HG03565 (cell line): ENCODE data around the gene BAZ2B.

Experiments
- ATAC-seq: cut with Tn5 transposase; IDR thresholded peaks from one replicate; pipeline ENCODE4 v1.9.1; 2021; ENCODE audit warnings: mild to moderate bottlenecking, moderate library complexity; ENCODE audit not compliant: unreplicated experiment

The BAZ2B gene

GRCh38 chr2:159471340-159471739 is 145.0 kb downstream of the BAZ2B start:
- ATAC-seq = no peak

DNA sequence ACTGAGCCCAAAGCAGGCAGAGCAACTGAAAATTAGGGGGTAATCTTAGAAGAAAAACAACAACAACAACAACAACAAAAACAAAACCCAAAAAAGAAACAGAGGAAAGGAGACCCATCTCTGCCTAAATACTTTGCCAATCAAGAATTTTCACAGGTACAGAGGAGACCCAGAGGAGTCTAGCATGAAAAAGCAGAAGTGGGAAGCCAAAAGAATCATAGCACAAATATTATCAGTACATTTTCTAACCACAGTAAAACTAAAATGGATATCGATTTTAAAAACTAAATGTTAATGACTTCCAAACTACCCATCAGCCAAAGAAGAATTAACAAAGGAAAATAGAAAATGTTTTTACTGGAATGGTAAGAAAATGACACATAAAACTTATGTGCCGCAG is 148.1 kb downstream of the BAZ2B start:
- no peak for ATAC-seq

GRCh38 chr2:159462961-159463360 is 153.4 kb downstream of the BAZ2B start:
- no peak for ATAC-seq

DNA sequence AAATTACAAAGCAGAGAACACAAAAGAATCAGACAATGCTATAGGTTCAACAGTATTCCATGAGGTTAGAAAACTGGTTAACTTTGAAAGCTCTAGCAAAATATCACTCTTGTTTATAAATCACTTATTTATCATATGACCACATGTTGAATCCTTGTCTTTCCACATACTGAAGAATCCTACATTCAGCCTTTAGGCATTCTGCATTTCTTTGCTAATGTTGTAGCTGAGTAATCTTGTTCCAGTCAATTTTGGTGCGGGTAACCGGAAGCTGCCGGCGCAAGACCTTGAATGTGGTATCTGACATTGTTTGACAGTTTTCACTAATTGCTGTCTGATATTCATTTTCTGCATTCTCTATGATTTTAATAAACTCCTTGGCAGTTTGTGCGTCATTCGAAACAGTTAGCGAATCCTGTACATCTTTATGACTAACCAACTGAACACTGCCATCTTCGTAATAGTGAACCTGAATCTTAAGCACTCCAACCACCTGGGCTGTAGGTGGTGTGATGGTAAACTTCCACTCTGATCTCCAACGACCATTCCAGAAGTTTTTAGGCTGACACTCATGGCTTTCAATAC is 154.1 kb downstream of the BAZ2B start:
- no peak for ATAC-seq

- ATAC-seq = no peak
Observed at GRCh38 chr2:159461076-159461475, 155.3 kb downstream of the BAZ2B start.

DNA sequence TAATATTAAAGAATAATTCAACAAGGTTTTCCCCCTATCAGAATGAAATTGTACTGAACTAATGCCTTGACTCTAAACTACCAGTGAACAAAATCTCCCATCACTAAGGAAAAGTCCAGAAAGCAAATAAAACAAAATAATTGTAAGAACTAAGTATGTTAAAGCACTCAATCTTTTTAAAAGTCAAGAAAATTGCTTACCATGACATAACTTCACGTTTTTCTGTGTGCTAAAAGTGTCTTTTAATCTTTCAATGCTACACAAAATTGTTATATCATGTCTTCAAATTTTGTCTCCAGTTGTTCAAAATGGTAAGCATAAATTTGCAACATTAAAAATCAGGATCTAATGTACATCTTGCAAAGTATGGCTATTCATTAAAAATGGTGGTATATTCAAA is 156.1 kb downstream of the BAZ2B start:
- no peak for ATAC-seq

GRCh38 chr2:159459279-159459678 is 157.1 kb downstream of the BAZ2B start:
- ATAC-seq = no peak

DNA sequence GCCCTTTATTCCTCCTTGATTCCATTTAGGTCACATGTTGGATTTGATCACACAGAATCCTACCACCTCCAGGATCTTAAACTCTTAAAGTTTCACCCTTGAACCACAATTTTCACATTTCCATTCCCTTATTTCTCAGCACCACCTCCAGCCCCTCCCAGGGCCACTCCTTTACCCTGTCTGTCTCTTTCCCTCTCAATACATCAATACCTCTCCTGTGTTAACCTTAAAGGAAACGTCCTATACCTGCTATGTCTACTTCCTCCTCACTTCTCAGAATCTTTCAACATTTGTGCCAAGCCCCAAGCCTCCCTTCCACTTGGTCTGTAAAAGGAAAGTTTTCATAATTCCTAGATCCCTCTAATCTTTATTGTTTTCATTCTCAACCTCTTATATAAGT is 158.8 kb downstream of the BAZ2B start:
- no peak for ATAC-seq

GRCh38 chr2:159456500-159457426 is 159.6 kb downstream of the BAZ2B start:
- no peak for ATAC-seq

DNA sequence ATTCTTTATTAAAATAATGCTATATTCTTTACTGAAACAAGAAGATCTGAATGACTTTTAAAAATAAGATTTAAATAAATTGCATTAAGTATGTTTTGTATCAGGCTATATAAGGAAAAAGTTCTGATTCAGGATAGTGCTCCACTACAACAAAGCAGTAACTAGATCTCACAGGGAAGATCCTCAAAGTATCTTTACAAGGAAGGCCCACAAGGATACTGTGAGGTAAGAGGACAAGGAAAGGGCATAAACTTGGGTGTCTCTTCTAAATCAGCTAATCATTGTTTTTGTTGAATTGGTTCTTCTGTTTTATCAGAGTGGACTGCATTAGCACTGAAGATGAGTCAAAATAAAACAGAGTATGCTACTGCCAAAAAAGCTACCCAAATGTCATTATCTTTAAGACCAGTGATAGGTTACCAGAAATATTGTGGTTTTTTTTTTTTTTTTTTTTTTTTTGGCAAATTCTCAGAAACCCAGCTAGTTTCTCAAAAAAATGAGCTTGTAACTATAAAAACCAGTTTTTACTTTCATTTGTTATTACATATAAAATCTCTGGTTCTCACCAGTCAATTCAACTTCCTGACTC is 160.9 kb downstream of the BAZ2B start:
- no peak for ATAC-seq

GRCh38 chr2:159454185-159454584 is 162.2 kb downstream of the BAZ2B start:
- ATAC-seq = no peak

GRCh38 chr2:159450180-159450579 is 166.2 kb downstream of the BAZ2B start:
- no peak for ATAC-seq

GRCh38 chr2:159449504-159450124 is 166.7 kb downstream of the BAZ2B start:
- no peak for ATAC-seq

DNA sequence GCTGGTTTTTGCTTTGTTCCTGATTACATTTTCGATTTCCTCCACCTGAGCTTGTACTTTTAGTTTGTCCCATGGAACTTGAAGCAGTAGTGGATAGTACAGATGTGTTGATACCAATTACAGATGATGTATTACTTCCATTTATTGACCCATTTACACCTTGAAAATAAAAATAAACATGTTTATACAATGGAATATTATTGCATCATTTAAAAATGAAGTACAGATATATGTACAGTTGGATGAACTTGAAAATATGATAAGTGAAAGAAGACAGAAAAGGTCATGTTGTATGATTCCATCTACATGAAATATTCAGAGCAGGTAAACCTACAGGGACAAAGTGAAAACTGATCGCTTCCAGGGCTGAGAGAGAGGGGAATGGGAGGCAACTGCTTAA is 169.5 kb downstream of the BAZ2B start:
- no peak for ATAC-seq

- ATAC-seq = no peak
Observed at GRCh38 chr2:159446201-159446600, 170.1 kb downstream of the BAZ2B start.

GRCh38 chr2:159445307-159445706 is 171.0 kb downstream of the BAZ2B start:
- ATAC-seq = no peak

DNA sequence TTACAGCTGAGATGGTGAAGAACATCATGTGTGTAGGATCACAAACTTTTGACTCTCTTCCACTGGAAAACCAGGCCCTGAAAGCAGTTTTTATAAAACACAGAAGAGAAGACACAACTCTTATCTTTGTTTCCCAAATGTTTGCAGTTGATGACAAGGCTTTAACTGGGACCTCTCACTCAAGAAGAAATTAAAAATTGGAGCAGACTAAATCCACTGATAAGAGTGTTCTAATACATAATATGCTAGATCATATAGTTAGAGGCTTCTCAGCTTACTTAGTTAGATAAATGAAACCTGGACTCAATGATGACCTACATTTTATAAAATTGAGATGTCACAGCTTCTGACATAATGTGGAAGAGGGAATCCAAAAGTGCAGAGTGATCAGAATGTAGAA is 171.6 kb downstream of the BAZ2B start:
- no peak for ATAC-seq

DNA sequence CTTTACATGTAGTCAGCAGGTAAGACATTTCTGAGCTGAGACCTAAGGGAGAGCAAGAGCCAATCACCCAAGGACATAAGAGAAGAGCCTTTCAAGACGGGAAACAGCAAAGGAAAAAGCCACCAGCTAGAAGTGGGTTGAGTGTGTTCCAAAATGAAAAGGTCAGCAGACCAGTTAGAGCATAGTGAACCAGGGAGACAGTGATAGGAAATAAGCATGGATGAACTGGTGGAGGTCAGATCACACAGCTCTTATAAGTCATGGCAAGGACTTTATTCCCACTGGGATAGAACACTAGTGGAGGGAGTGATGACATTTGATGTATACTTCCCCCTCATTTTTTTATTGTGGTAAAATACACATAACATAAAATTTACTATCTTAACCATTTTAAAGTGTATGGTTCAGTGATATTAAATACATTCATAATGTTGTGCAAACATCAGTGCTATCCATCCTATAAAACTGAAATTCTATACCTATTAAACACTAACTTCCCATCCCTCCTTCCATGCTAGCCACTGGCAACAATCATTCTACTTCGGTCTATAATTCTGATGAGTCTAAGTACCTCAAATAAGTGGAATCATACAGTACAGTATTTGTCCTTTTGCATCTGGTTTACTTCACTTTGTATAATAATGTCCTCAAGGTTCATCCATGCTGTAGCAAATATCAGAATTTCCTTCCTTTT is 174.0 kb downstream of the BAZ2B start:
- ATAC-seq = no peak

GRCh38 chr2:159441182-159441581 is 175.2 kb downstream of the BAZ2B start:
- ATAC-seq = no peak

- ATAC-seq = no peak
Observed at GRCh38 chr2:159439421-159439820, 176.9 kb downstream of the BAZ2B start.

DNA sequence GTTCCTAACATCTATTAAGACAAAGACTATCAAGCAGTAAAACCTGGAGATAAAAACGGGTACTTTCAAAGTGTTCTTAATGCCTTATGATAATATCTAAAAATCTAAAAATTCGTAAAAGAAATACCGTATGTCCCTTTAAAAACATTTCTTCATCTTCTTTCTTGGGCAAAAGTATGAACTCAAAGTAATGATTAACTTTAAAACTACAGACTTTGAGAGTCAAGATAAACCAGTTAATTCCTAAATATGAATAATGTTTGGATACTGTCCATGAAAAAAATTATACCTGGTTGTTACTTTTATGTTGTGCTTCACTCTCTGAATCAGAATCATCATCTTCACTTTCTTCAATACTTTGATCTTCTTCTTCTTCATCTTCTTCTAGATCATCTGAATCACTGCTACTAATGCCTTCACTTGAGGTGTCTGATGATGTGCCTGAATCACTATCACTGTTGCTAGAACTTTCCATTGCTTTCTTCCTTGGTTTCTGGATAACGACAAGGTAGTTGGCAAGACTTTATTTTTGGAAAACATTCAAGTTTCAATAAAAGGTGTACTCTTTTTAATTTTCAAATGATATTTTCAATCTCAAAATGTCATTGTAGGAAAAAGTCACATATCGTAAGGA is 177.5 kb downstream of the BAZ2B start:
- no peak for ATAC-seq
